ENCODE results near the gene CHST8. TPM values are rescaled to one million over a fixed set of nuclear protein-coding genes. Genes with fewer than 3 reads are reported as not detected.

CHST8 gene
- total RNA-seq, 1 experiment from 2014 or later, result not detected

DNA sequence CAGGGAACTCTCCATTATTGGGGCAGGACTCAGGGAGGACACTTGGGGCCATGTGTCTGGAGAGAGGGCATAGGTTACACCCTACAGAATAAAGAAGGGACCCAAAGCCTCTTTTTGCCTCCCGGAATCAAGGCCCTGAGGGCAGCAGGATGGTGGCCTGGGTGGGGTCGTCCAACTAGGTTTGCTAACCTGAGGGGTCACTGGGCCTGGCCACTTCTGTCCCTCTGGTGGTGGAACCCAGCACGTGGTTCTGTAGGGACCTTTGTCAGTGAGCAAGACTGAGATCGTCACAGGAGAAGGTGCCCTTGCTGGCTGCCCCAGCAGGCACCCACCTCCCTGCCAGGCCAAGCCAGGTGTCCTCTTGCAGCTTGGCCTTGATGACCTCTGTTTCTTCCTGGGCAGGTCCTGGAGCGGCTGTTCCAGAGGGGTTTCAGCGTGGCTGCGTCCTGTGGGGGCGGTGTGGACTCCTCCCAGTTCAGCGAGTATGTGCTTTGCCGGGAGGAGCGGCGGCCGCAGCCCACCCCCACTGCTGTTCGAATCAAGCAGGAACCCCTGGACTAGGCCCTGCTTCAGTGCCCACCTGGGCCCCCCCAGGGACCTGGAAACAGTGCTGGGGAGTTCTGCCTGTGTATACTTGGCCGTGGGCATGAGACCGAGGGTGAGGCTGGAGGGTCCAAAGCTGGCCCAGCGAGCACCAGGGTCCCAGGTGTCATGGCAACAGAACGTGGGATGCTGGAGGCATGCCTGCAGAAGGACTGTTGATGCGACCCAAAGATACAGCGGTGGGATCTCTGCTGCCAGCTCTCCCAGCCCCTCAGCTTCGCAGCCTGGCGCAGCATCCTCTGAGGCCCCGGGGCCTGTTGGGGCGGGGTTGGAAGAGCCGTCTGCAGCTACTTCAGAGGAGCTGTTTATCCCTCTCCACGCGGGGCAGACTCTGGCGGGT is 190.9 kb downstream of the CHST8 start:
- DNase-seq, result no peak
- H3K79me2 ChIP-seq (ENCODE audit: low read depth), result no peaks in the 10 kb centered on the region
- H2AFZ ChIP-seq, result no peak overlapping the region
- CTCF ChIA-PET, result no interaction called here
- no peak for TF ChIP-seq EZH2 (IDR thresholded peaks at IDR 0.05; ENCODE audit: low read depth)
- TF ChIP-seq, protein P1, sequence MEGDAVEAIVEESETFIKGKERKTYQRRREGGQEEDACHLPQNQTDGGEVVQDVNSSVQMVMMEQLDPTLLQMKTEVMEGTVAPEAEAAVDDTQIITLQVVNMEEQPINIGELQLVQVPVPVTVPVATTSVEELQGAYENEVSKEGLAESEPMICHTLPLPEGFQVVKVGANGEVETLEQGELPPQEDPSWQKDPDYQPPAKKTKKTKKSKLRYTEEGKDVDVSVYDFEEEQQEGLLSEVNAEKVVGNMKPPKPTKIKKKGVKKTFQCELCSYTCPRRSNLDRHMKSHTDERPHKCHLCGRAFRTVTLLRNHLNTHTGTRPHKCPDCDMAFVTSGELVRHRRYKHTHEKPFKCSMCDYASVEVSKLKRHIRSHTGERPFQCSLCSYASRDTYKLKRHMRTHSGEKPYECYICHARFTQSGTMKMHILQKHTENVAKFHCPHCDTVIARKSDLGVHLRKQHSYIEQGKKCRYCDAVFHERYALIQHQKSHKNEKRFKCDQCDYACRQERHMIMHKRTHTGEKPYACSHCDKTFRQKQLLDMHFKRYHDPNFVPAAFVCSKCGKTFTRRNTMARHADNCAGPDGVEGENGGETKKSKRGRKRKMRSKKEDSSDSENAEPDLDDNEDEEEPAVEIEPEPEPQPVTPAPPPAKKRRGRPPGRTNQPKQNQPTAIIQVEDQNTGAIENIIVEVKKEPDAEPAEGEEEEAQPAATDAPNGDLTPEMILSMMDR (conservative IDR thresholded peaks at IDR 0.05), result no peak
- H3K4me1 ChIP-seq (replicated peaks; ENCODE audit: insufficient read depth), result no peaks in the 10 kb centered on the region
- no peaks in the 10 kb centered on the region for H3K9me3 ChIP-seq (ENCODE audit: insufficient read depth, low read depth)
- no peaks in the 10 kb centered on the region for H3K9me2 ChIP-seq (ENCODE audit: insufficient read depth)
- H4K20me1 ChIP-seq (ENCODE audit: insufficient read depth), result no peaks in the 10 kb centered on the region
- H3K4me2 ChIP-seq, result no peak overlapping the region
- H3K36me3 ChIP-seq (ENCODE audit: low read depth), result no peaks in the 10 kb centered on the region
- BruUV-seq (replicated peaks), result no TSS peak
- POLR2A ChIA-PET (ENCODE audit: unreplicated experiment), result no interaction called here
- intact Hi-C loops (cut with micrococcal nuclease; ENCODE audit: unreplicated experiment), result no loop called here
- H3K27ac ChIP-seq, result no peak overlapping the region
- H3K4me3 ChIP-seq, result no peak overlapping the region
- no peaks in the 10 kb centered on the region for H3F3A ChIP-seq (ENCODE audit: insufficient read depth, low read depth)
- H3K27me3 ChIP-seq (ENCODE audit: insufficient read depth, low read depth), result no peaks in the 10 kb centered on the region

- Histone ChIP-seq H3K79me2 (ENCODE audit: low read depth) (no peaks in the 10 kb centered on the region), H3K27me3 (ENCODE audit: insufficient read depth, low read depth) (no peaks in the 10 kb centered on the region), H3K9me3 (ENCODE audit: insufficient read depth, low read depth) (no peaks in the 10 kb centered on the region), H3K4me2 (no peak overlapping the region), H3K4me1 (replicated peaks; ENCODE audit: insufficient read depth) (peaks cover 2% of the 10 kb centered on the region; the same call in 1 of the 2 replicates), H3K9me2 (ENCODE audit: insufficient read depth) (no peaks in the 10 kb centered on the region), H3K27ac (no peak overlapping the region), H4K20me1 (ENCODE audit: insufficient read depth) (no peaks in the 10 kb centered on the region), H3K4me3 (no peak overlapping the region), H2AFZ (no peak overlapping the region), H3K36me3 (ENCODE audit: low read depth) (no peaks in the 10 kb centered on the region), H3F3A (ENCODE audit: insufficient read depth, low read depth) (no peaks in the 10 kb centered on the region)
- no TSS peak for BruUV-seq (replicated peaks)
- intact Hi-C loops (cut with micrococcal nuclease; ENCODE audit: unreplicated experiment), result no loop called here
- no peak for TF ChIP-seq EZH2 (IDR thresholded peaks at IDR 0.05; ENCODE audit: low read depth)
- TF ChIP-seq, protein P1 (conservative IDR thresholded peaks at IDR 0.05), result no peak
- ChIA-PET POLR2A (ENCODE audit: unreplicated experiment) (no interaction called here), CTCF (no interaction called here)
- no peak for DNase-seq
Measured at GRCh38 chr19:33813391-33814101, 191.8 kb downstream of the CHST8 start.

- no TSS peak for BruUV-seq (replicated peaks)
- Histone ChIP-seq H3K4me1 (replicated peaks; ENCODE audit: insufficient read depth) (peaks cover 11% of the 10 kb centered on the region), H3K36me3 (ENCODE audit: low read depth) (no peaks in the 10 kb centered on the region), H2AFZ (no peak overlapping the region), H3F3A (ENCODE audit: insufficient read depth, low read depth) (peaks cover 8% of the 10 kb centered on the region; the same call in 1 of the 2 replicates), H4K20me1 (ENCODE audit: insufficient read depth) (no peaks in the 10 kb centered on the region), H3K9me2 (ENCODE audit: insufficient read depth) (no peaks in the 10 kb centered on the region), H3K27me3 (ENCODE audit: insufficient read depth, low read depth) (no peaks in the 10 kb centered on the region), H3K4me3 (no peak overlapping the region), H3K4me2 (no peak overlapping the region), H3K9me3 (ENCODE audit: insufficient read depth, low read depth) (no peaks in the 10 kb centered on the region), H3K27ac (no peak overlapping the region), H3K79me2 (ENCODE audit: low read depth) (no peaks in the 10 kb centered on the region)
- DNase-seq, result no peak
- TF ChIP-seq, protein P1 (conservative IDR thresholded peaks at IDR 0.05), result no peak
- TF ChIP-seq EZH2 (IDR thresholded peaks at IDR 0.05; ENCODE audit: low read depth), result no peak
- ChIA-PET POLR2A (ENCODE audit: unreplicated experiment) (no interaction called here), CTCF (no interaction called here)
- intact Hi-C loops (cut with micrococcal nuclease; ENCODE audit: unreplicated experiment), result no loop called here
Measured at GRCh38 chr19:33814181-33815165, 192.7 kb downstream of the CHST8 start.
